ENCODE data around the gene FPR3. TPM values are rescaled to one million over a fixed set of nuclear protein-coding genes. Genes with fewer than 3 reads are reported as not detected.

Gene FPR3
- total RNA-seq, 3 donors from 2014 or later = 3.9 to 20.0 (median 12.0) TPM

GRCh38 chr19:51815043-51815442, 20.1 kb downstream of the FPR3 start:
- Histone ChIP-seq H3K4me1 (no peaks in the 10 kb centered on the region), H3K27me3 (no peaks in the 10 kb centered on the region), H3K36me3 (no peaks in the 10 kb centered on the region), H3K27ac (no peak overlapping the region), H3K4me3 (no peak overlapping the region), H3K9me3 (no peaks in the 10 kb centered on the region)
- intact Hi-C loops (cut with DNase I; ENCODE audit: low total_unique reads) = no loop called here
- TF ChIP-seq CTCF (IDR thresholded peaks at IDR 0.05) = no peak
- TF ChIP-seq POLR2A (IDR thresholded peaks at IDR 0.05) = no peak
- DNase-seq (ENCODE audit: low spot score in 2 of 2) = no peak

GRCh38 chr19:51816711-51817110, 21.8 kb downstream of the FPR3 start:
- intact Hi-C loops (cut with DNase I; ENCODE audit: low total_unique reads) = no loop called here
- DNase-seq (ENCODE audit: low spot score in 2 of 2) = no peak
- H3K27ac ChIP-seq = no peak overlapping the region
- no peak overlapping the region for H3K4me3 ChIP-seq
- TF ChIP-seq POLR2A (IDR thresholded peaks at IDR 0.05) (no peak), POLR2AphosphoS5 (IDR thresholded peaks at IDR 0.05) (no peak)
- no peaks in the 10 kb centered on the region for H3K27me3 ChIP-seq
- H3K4me1 ChIP-seq = no peaks in the 10 kb centered on the region
- no peaks in the 10 kb centered on the region for H3K36me3 ChIP-seq
- no peaks in the 10 kb centered on the region for H3K9me3 ChIP-seq

- H3K27me3 ChIP-seq = no peaks in the 10 kb centered on the region
- TF ChIP-seq CTCF (IDR thresholded peaks at IDR 0.05) (no peak), POLR2AphosphoS5 (IDR thresholded peaks at IDR 0.05) (no peak), POLR2A (IDR thresholded peaks at IDR 0.05) (no peak)
- H3K4me3 ChIP-seq = no peak overlapping the region
- no peaks in the 10 kb centered on the region for H3K4me1 ChIP-seq
- H3K36me3 ChIP-seq = no peaks in the 10 kb centered on the region
- DNase-seq (ENCODE audit: low spot score in 2 of 2) = no peak
- no peak overlapping the region for H3K27ac ChIP-seq
- H3K9me3 ChIP-seq = no peaks in the 10 kb centered on the region
- intact Hi-C loops (cut with DNase I; ENCODE audit: low total_unique reads) = no loop called here
Observed at GRCh38 chr19:51820011-51820410, 25.1 kb downstream of the FPR3 start.

- DNase-seq (ENCODE audit: low spot score in 2 of 2) = no peak
- Histone ChIP-seq H3K4me3 (no peak overlapping the region), H3K27ac (no peak overlapping the region), H3K27me3 (no peaks in the 10 kb centered on the region), H3K4me1 (no peaks in the 10 kb centered on the region), H3K9me3 (no peaks in the 10 kb centered on the region), H3K36me3 (no peaks in the 10 kb centered on the region)
- TF ChIP-seq CTCF (IDR thresholded peaks at IDR 0.05) = no peak
- no peak for TF ChIP-seq POLR2A (IDR thresholded peaks at IDR 0.05)
- intact Hi-C loops (cut with DNase I; ENCODE audit: low total_unique reads) = no loop called here
Observed at GRCh38 chr19:51820831-51821446, 26.0 kb downstream of the FPR3 start.

GRCh38 chr19:51821456-51821855, 26.5 kb downstream of the FPR3 start:
- H3K4me3 ChIP-seq = no peak overlapping the region
- H3K36me3 ChIP-seq = no peaks in the 10 kb centered on the region
- no peak for DNase-seq (ENCODE audit: low spot score in 2 of 2)
- H3K9me3 ChIP-seq = no peaks in the 10 kb centered on the region
- no peaks in the 10 kb centered on the region for H3K4me1 ChIP-seq
- H3K27me3 ChIP-seq = no peaks in the 10 kb centered on the region
- intact Hi-C loops (cut with DNase I; ENCODE audit: low total_unique reads) = no loop called here
- no peak for TF ChIP-seq POLR2A (IDR thresholded peaks at IDR 0.05)
- TF ChIP-seq POLR2AphosphoS5 (IDR thresholded peaks at IDR 0.05) = no peak
- H3K27ac ChIP-seq = no peak overlapping the region

GRCh38 chr19:51821921-51822320, 27.0 kb downstream of the FPR3 start:
- no peak overlapping the region for H3K27ac ChIP-seq
- intact Hi-C loops (cut with DNase I; ENCODE audit: low total_unique reads) = no loop called here
- TF ChIP-seq POLR2AphosphoS5 (IDR thresholded peaks at IDR 0.05) = no peak
- no peak for TF ChIP-seq CTCF (IDR thresholded peaks at IDR 0.05)
- TF ChIP-seq POLR2A (IDR thresholded peaks at IDR 0.05) = no peak

More at GRCh38 chr19:51821921-51822320, 27.0 kb downstream of the FPR3 start:
- no peaks in the 10 kb centered on the region for H3K4me1 ChIP-seq
- no peak for DNase-seq (ENCODE audit: low spot score in 2 of 2)
- H3K4me3 ChIP-seq = no peak overlapping the region
- peaks cover 0 to 1% of the 10 kb centered on the region in 2 donors for H3K9me3 ChIP-seq
- H3K27me3 ChIP-seq = no peaks in the 10 kb centered on the region
- H3K36me3 ChIP-seq = no peaks in the 10 kb centered on the region
